Transverse colon (tissue), 4 donors: ENCODE measurements around the gene C4BPA. TPM values are rescaled to one million over a fixed set of nuclear protein-coding genes. Genes with fewer than 3 reads are reported as not detected.
A peak's percentile ranks its signal among the peaks of the same experiment; 100 is the strongest.

ENCODE experiments used
- DNase-seq: peaks from one replicate; pipeline ENCODE4 v3.0.0-alpha.2; 2019
- H3K27ac ChIP-seq, 4 donors: fragments of 200-600 bp; sonication (generic); 2 replicates each; pipeline ENCODE4 v1.5.1; 2016 to 2018; ENCODE audit warnings: inconsistent platforms in 4 of 4
- H3K27me3 ChIP-seq: fragments of 200-600 bp; sonication (generic); 2 replicates; pipeline ENCODE4 v1.5.1; 2017; ENCODE audit warnings: inconsistent platforms
- H3K36me3 ChIP-seq, 4 donors: fragments of 200-600 bp; sonication (generic); 2 replicates each; pipeline ENCODE4 v1.5.1; 2017 to 2019; ENCODE audit warnings: inconsistent platforms in 4 of 4
- H3K4me1 ChIP-seq, 4 donors: fragments of 200-600 bp; sonication (generic); 2 replicates each; pipeline ENCODE4 v1.5.1; 2017 to 2020; ENCODE audit warnings: inconsistent platforms in 4 of 4
- H3K4me3 ChIP-seq, 4 donors: fragments of 200-600 bp; sonication (generic); 1 replicate in 1 of 4; 2 replicates in 3 of 4; pipeline versions ENCODE4 v1.5.1 to v1.6.1; 2017 to 2019; ENCODE audit warnings: inconsistent platforms in 4 of 4
- H3K9me3 ChIP-seq, 2 donors: fragments of 200-600 bp; sonication (generic); 2 replicates each; pipeline ENCODE4 v1.5.1; 2017 to 2019; ENCODE audit warnings: inconsistent platforms in 2 of 2
- CTCF ChIP-seq, 5 experiments: fragments of 200-600 bp in 3 of 5; fragments of 450-650 bp in 2 of 5; sonication (generic) in 3 of 5; IDR thresholded peaks; 1 replicate in 2 of 5; 2 replicates in 3 of 5; pipeline ENCODE4 v1.5.1; 2016 to 2017; ENCODE audit warnings: antibody characterized with exemption in 5 of 5, inconsistent platforms in 3 of 5, mild to moderate bottlenecking in 2 of 5, moderate library complexity in 1 of 5
- EP300 ChIP-seq: sonication (generic); formaldehyde crosslinking; IDR thresholded peaks from one replicate; pipeline ENCODE4 v1.6.1; 2017; ENCODE audit warnings: antibody characterized with exemption, low read depth
- POLR2A ChIP-seq: fragments of 450-650 bp; IDR thresholded peaks from one replicate; pipeline ENCODE4 v1.6.1; 2016; ENCODE audit warnings: antibody characterized with exemption, mild to moderate bottlenecking, moderate library complexity
- POLR2AphosphoS5 ChIP-seq, 3 donors: sonication (generic); formaldehyde crosslinking; IDR thresholded peaks; one replicate each; pipeline ENCODE4 v1.6.1; 2016; ENCODE audit warnings: antibody characterized with exemption in 3 of 3
- WGBS, 2 donors: methylation state at CpG; one replicate each; pipeline ENCODE4 v1.1.5; 2018; ENCODE audit warnings: low coverage in 1 of 2; 5-methylcytosine and 5-hydroxymethylcytosine counted together
- in situ Hi-C, 4 donors: fragments of 200-750 bp; cut with MboI; loops; one replicate each; pipeline versions ENCODE4 v1.15.0 to v1.15.1; 2017; ENCODE audit warnings: low sequenced_read_pairs in 3 of 4, low pct_ligation_motif_present in 1 of 4, low pct_unique_long_range_greater_than_20kb in 1 of 4
- intact Hi-C: fragments of 100-400 bp; cut with DNase I; formaldehyde crosslinking; loops from one replicate; pipeline ENCODE4 v1.15.1; 2023; ENCODE audit warnings: low total_unique reads
- total RNA-seq, 4 donors: library from RNA; depleted of rRNA; stranded (reverse); fragments of >200 nt; gene quantifications; one replicate each; pipeline ENCODE4 v1.1.0, GENCODE V29; 2016

Gene C4BPA
- total RNA-seq, 4 donors from 2014 or later = 2.2 to 4.4 (median 2.5) TPM; not detected in 1

- Histone ChIP-seq H3K4me1 (peaks cover 0 to 17% (median 13%) of the 10 kb centered on the region in 4 donors), H3K4me3 (no peak overlapping the region), H3K27me3 (no peaks in the 10 kb centered on the region), H3K36me3 (no peaks in the 10 kb centered on the region), H3K9me3 (no peaks in the 10 kb centered on the region), H3K27ac (no peak overlapping the region)
- TF ChIP-seq EP300 = no peak
- 33 to 72% methylated on average over 1 to 3 of the region's 3 CpGs for WGBS, 2 donors
- intact Hi-C loops (loop anchor here (10.0 kb wide), 1 partner anchor 319 kb away; no protein-coding TSS in a partner anchor), in situ Hi-C loops (loop anchor here in 3 of 4 donors (5.0 to 25.0 kb wide), 5 partner anchors 316 to 426 kb away; partner anchors contain the start of gene CR1 (in 2 of the 3))
- no peak for DNase-seq
These were observed 18.1 kb upstream of the C4BPA start for GRCh38 chr1:207085887-207086286.

- peak overlapping the region; percentile 61 to 79 (median 72) for H3K27ac ChIP-seq
- DNase-seq = no peak
- in situ Hi-C loops = loop anchor here in 3 of 4 donors (5.0 to 25.0 kb wide), 5 partner anchors 314 to 424 kb away; partner anchors contain the start of gene CR1 (in 2 of the 3)
These were observed 15.9 kb upstream of the C4BPA start for GRCh38 chr1:207088161-207088560.

GRCh38 chr1:207088701-207089626 is 15.1 kb upstream of the C4BPA start, which contains the start of gene C4BPB:
Gene C4BPB, plus strand, starts transcription at chr1:207088860. Its CDS starts 672 bp downstream, at chr1:207089532.
- no peaks in the 10 kb centered on the region for H3K9me3 ChIP-seq
- 31 to 40% methylated on average over 3 to 9 of the region's 9 CpGs for WGBS, 2 donors
- no peaks in the 10 kb centered on the region for H3K36me3 ChIP-seq
- intact Hi-C loops (loop anchor here (10.0 kb wide), 1 partner anchor 316 kb away; no protein-coding TSS in a partner anchor), in situ Hi-C loops (loop anchor here in 3 of 4 donors (5.0 to 25.0 kb wide), 5 partner anchors 313 to 423 kb away; partner anchors contain the start of gene CR1 (in 2 of the 3))
- H3K4me3 ChIP-seq = peak within 1 kb of the TSS in 1 of 4 donors; percentile 23
- H3K4me1 ChIP-seq = peaks cover 0 to 17% (median 13%) of the 10 kb centered on the region in 4 donors
- no peaks in the 10 kb centered on the region for H3K27me3 ChIP-seq
- peak; percentile 66 for DNase-seq
- H3K27ac ChIP-seq = peak within 1 kb of the TSS; percentile 61 to 79 (median 72)
- TF ChIP-seq POLR2A (peak; percentile 45), POLR2AphosphoS5 (IDR thresholded peaks at IDR 0.05) (peak in 2 of 3 donors; percentile 62 to 63), EP300 (no peak)

More at GRCh38 chr1:207088161-207088560, 15.9 kb upstream of the C4BPA start:
- no peaks in the 10 kb centered on the region for H3K36me3 ChIP-seq
- no peak overlapping the region for H3K4me3 ChIP-seq
- peaks cover 0 to 17% (median 13%) of the 10 kb centered on the region in 4 donors for H3K4me1 ChIP-seq
- TF ChIP-seq POLR2A (no peak), CTCF (IDR thresholded peaks at IDR 0.05) (no peak), EP300 (no peak), POLR2AphosphoS5 (IDR thresholded peaks at IDR 0.05) (no peak)
- H3K9me3 ChIP-seq = no peaks in the 10 kb centered on the region
- no peaks in the 10 kb centered on the region for H3K27me3 ChIP-seq
- intact Hi-C loops = loop anchor here (10.0 kb wide), 1 partner anchor 317 kb away; no protein-coding TSS in a partner anchor
- WGBS, 2 donors = 81 to 83% methylated on average over 2 of the region's 2 CpGs

- H3K36me3 ChIP-seq = no peaks in the 10 kb centered on the region
- intact Hi-C loops = loop anchor here (10.0 kb wide), 1 partner anchor 315 kb away; no protein-coding TSS in a partner anchor
- in situ Hi-C loops = loop anchor here in 3 of 4 donors (5.0 to 25.0 kb wide), 6 partner anchors 85 to 423 kb away; partner anchors contain the start of gene CR1 (in 2 of the 3)
- peaks cover 0 to 17% (median 11%) of the 10 kb centered on the region in 4 donors for H3K4me1 ChIP-seq
- H3K27me3 ChIP-seq = no peaks in the 10 kb centered on the region
- no peak for TF ChIP-seq POLR2AphosphoS5 (IDR thresholded peaks at IDR 0.05)
- TF ChIP-seq POLR2A = no peak
- no peak for TF ChIP-seq CTCF (IDR thresholded peaks at IDR 0.05)
- no peak for TF ChIP-seq EP300
- DNase-seq = no peak
- H3K9me3 ChIP-seq = no peaks in the 10 kb centered on the region
- peak overlapping the region in 1 of 4 donors; percentile 23 for H3K4me3 ChIP-seq
- WGBS, 2 donors = 86 to 87% methylated on average over 15 to 17 of the region's 17 CpGs
- peak overlapping the region; percentile 61 to 79 (median 72) for H3K27ac ChIP-seq
These were observed 14.2 kb upstream of the C4BPA start for GRCh38 chr1:207089627-207090355.
